ENCODE measurements around the gene BICRAL. TPM values are rescaled to one million over a fixed set of nuclear protein-coding genes. Genes with fewer than 3 reads are reported as not detected.

BICRAL gene
- polyA plus RNA-seq, 3 donors from 2014 or later: 1.9 to 5.3 (median 2.4) TPM

DNA sequence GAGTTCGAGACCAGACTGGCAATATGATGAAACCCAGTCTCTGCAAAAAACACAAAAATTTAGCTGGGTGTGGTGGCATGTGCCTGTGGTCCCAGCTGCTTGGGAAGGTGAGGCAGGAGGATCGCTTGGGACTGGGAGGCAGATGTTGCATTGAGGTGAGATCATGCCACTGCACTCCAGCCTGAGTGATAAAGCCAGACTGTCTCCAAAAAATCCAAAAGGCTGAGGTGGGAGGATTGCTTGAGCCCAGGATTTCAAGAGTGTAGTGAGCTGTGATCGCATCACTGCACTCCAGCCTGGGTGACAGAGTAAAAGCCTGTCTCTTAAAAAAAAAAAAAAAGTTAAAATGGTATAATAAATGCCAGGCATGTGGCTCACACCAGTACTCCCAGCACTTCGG is 132.7 kb downstream of the BICRAL start:
- H3K36me3 Mint-ChIP-seq: peaks cover 0 to 2% (median 0%) of the 10 kb centered on the region in 3 donors
- peaks cover 2 to 8% (median 6%) of the 10 kb centered on the region in 3 donors for H3K27me3 Mint-ChIP-seq (ENCODE audit: low read depth in 3 of 3)
- no peaks in the 10 kb centered on the region for H3K4me1 Mint-ChIP-seq
- no peaks in the 10 kb centered on the region for H3K9me3 Mint-ChIP-seq
- DNase-seq: no peak
- H3K27ac Mint-ChIP-seq: no peak overlapping the region
- H3K4me3 Mint-ChIP-seq: no peak overlapping the region

GRCh38 chr6:42915732-42916131 is 133.9 kb downstream of the BICRAL start, which contains the start of gene PTCRA:
TSS of gene PTCRA (plus strand) at chr6:42916053. CDS start at chr6:42916070, 17 bp downstream.
- Mint-ChIP-seq H3K27ac (no peak within 1 kb of the TSS), H3K27me3 (ENCODE audit: low read depth in 3 of 3) (peaks cover 2 to 8% (median 6%) of the 10 kb centered on the region in 3 donors), H3K36me3 (peaks cover 0 to 2% (median 0%) of the 10 kb centered on the region in 3 donors), H3K9me3 (no peaks in the 10 kb centered on the region), H3K4me3 (no peak within 1 kb of the TSS), H3K4me1 (no peaks in the 10 kb centered on the region)
- DNase-seq: no peak

DNA sequence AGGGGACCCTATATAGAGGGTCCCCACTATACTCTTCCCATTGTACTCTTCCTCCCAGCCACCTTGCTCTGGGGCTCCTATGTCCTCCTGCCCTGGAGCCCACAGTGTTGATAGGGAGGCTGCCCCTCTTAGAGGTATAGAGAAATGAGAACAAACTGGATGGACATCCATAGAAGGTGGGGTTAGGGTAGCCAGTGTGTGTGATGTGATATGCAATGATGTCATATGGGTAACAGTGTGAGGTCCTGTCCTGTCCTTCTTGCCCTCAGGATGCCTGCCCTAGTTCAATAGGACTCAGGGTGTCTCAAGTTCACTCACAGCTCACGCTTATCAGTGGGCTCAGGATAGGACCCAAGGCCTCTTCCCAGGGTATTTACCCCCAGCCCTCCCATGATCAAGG is 134.4 kb downstream of the BICRAL start:
- Mint-ChIP-seq H3K4me1 (no peaks in the 10 kb centered on the region), H3K27me3 (ENCODE audit: low read depth in 3 of 3) (peaks cover 2 to 8% (median 5%) of the 10 kb centered on the region in 3 donors), H3K4me3 (no peak overlapping the region), H3K9me3 (no peaks in the 10 kb centered on the region), H3K27ac (no peak overlapping the region), H3K36me3 (peaks cover 0 to 2% (median 0%) of the 10 kb centered on the region in 3 donors)
- no peak for DNase-seq

Other genes with a start within 250 kb of the BICRAL start
- 10 to 100 TPM in 2 of 3 donors, 1 to 10 TPM in 1; 6.4 to 17.7 (median 10.6) TPM for gene UBR2, start 218.0 kb upstream of the BICRAL start, polyA plus RNA-seq
- gene PRPH2, start 59.5 kb upstream of the BICRAL start, polyA plus RNA-seq: under 1 TPM in 2 of 3 donors, not detected in 1; 0.08 to 0.25 TPM
- 100 to 1,000 TPM; 109 to 140 (median 134) TPM for gene TBCC, start 35.9 kb upstream of the BICRAL start, polyA plus RNA-seq
- gene RPL7L1, start 97.6 kb downstream of the BICRAL start, polyA plus RNA-seq: 10 to 100 TPM; 42.4 to 90.8 (median 50.5) TPM
- 1 to 10 TPM in 1 of 3 donors, under 1 TPM in 1, not detected in 1; 0.62 to 3.1 TPM for gene PTCRA, start 134.0 kb downstream of the BICRAL start, polyA plus RNA-seq
- 100 to 1,000 TPM in 2 of 3 donors, 10 to 100 TPM in 1; 92.9 to 129 (median 119) TPM for gene CNPY3, start 147.4 kb downstream of the BICRAL start, polyA plus RNA-seq
- under 1 TPM in 1 of 3 donors, not detected in 2; 0.55 TPM for gene GNMT, start 178.7 kb downstream of the BICRAL start, polyA plus RNA-seq
- 10 to 100 TPM; 12.2 to 18.1 (median 16.4) TPM for gene PEX6, start 197.1 kb downstream of the BICRAL start, polyA plus RNA-seq
- 10 to 100 TPM; 17.1 to 29.9 (median 17.7) TPM for gene PPP2R5D, start 202.5 kb downstream of the BICRAL start, polyA plus RNA-seq
- 100 to 1,000 TPM in 1 of 3 donors, 10 to 100 TPM in 2; 92.4 to 157 (median 97.6) TPM for gene MEA1, start 231.9 kb downstream of the BICRAL start, polyA plus RNA-seq
- gene KLHDC3, start 232.2 kb downstream of the BICRAL start, polyA plus RNA-seq: 100 to 1,000 TPM; 123 to 228 (median 143) TPM
- gene RRP36, start 239.6 kb downstream of the BICRAL start, polyA plus RNA-seq: 10 to 100 TPM; 56.1 to 81.4 (median 78.9) TPM

All from immature natural killer cell (primary cell).